ENCODE data around the gene UROD. TPM values are rescaled to one million over a fixed set of nuclear protein-coding genes. Genes with fewer than 3 reads are reported as not detected.

Gene UROD
- total RNA-seq, 4 donors from 2014 or later, result 42.6 to 68.8 (median 61.7) TPM

- no peak overlapping the region for H3K27ac ChIP-seq
- intact Hi-C loops (cut with DNase I; ENCODE audit: low total_unique reads) (loop anchor here (10.0 kb wide), 1 partner anchor 182 kb away; no protein-coding TSS in a partner anchor), in situ Hi-C loops (cut with MboI; ENCODE audit: low sequenced_read_pairs in 4 of 4) (loop anchor here (5.0 to 25.0 kb wide), 7 partner anchors 281 to 548 kb away; partner anchors contain the start of genes TESK2 (in 3 of the 4) and AKR1A1 (in 2 of the 4))
These were observed 4.7 kb downstream of the UROD start for GRCh38 chr1:45016767-45017166.

DNA sequence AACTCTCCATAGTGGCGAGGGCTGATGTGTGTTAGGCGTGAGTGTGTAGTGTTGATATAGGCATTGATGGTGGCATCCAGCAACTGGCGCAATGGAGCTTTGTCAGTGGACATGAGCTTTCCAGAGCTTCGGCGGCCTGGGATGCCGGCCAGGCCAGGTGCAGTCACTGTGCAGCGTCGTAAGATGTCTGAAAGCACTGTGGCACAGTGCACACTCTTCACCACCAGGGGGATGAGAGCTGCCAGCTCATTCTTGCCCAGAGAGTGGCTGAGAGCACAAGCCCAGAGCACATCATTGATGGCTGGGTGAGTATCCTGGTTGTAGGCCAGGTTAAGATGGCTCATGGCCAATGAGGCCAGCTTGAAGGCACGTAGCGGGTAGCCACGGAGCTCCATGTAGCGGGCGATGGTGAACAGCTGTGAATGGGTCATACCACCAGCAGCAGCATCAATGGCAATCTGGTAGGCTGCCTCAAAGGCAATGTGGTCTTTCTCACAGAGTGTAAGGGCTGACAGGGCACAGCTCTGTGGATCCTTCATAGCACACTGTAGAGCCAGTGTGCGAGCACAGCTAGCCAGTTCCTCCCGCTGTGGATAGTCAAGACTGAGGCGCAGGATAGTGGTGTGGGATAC lies 6.7 kb downstream of the UROD start:
- Histone ChIP-seq H3K27ac (no peak overlapping the region), H3K27me3 (no peaks in the 10 kb centered on the region), H3K36me3 (peaks cover 0 to 12% of the 10 kb centered on the region in 2 donors), H3K9me3 (no peaks in the 10 kb centered on the region), H3K4me1 (peaks cover 6 to 15% of the 10 kb centered on the region in 2 donors), H3K4me3 (no peak overlapping the region)
- ATAC-seq (peak in 1 of 2 donors; percentile 46), DNase-seq (no peak)
- intact Hi-C loops (cut with DNase I; ENCODE audit: low total_unique reads) (loop anchor here (10.0 kb wide), 1 partner anchor 184 kb away; no protein-coding TSS in a partner anchor), in situ Hi-C loops (cut with MboI; ENCODE audit: low sequenced_read_pairs in 4 of 4) (loop anchor here (5.0 to 25.0 kb wide), 7 partner anchors 279 to 546 kb away; partner anchors contain the start of genes TESK2 (in 3 of the 4) and AKR1A1 (in 2 of the 4))
- TF ChIP-seq, protein P1, sequence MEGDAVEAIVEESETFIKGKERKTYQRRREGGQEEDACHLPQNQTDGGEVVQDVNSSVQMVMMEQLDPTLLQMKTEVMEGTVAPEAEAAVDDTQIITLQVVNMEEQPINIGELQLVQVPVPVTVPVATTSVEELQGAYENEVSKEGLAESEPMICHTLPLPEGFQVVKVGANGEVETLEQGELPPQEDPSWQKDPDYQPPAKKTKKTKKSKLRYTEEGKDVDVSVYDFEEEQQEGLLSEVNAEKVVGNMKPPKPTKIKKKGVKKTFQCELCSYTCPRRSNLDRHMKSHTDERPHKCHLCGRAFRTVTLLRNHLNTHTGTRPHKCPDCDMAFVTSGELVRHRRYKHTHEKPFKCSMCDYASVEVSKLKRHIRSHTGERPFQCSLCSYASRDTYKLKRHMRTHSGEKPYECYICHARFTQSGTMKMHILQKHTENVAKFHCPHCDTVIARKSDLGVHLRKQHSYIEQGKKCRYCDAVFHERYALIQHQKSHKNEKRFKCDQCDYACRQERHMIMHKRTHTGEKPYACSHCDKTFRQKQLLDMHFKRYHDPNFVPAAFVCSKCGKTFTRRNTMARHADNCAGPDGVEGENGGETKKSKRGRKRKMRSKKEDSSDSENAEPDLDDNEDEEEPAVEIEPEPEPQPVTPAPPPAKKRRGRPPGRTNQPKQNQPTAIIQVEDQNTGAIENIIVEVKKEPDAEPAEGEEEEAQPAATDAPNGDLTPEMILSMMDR (IDR thresholded peaks at IDR 0.05 in 4 of 5, conservative IDR thresholded peaks at IDR 0.05 in 1 of 5), result peak in 4 of 5 experiments; percentile 35 to 52 (median 43)
- TF ChIP-seq POLR2A (IDR thresholded peaks at IDR 0.05), result no peak

More at GRCh38 chr1:45016767-45017166, 4.7 kb downstream of the UROD start:
- ATAC-seq, result no peak
- TF ChIP-seq POLR2A (IDR thresholded peaks at IDR 0.05), result no peak
- TF ChIP-seq, protein P1 (IDR thresholded peaks at IDR 0.05 in 4 of 5, conservative IDR thresholded peaks at IDR 0.05 in 1 of 5), result no peak
- Histone ChIP-seq H3K36me3 (peaks cover 0 to 19% of the 10 kb centered on the region in 2 donors), H3K9me3 (no peaks in the 10 kb centered on the region), H3K4me1 (peaks cover 19 to 26% of the 10 kb centered on the region in 2 donors), H3K27me3 (no peaks in the 10 kb centered on the region), H3K4me3 (no peak overlapping the region)
- DNase-seq, result no peak

- DNase-seq, result no peak
- no peak overlapping the region for H3K4me3 ChIP-seq
- no peaks in the 10 kb centered on the region for H3K36me3 ChIP-seq
- in situ Hi-C loops (cut with MboI; ENCODE audit: low sequenced_read_pairs in 4 of 4) (loop anchor here in 2 of 4 donors (25.0 kb wide), 2 partner anchors 464 to 539 kb away; partner anchors contain the start of genes AKR1A1 (in 1 of the 2) and TESK2 (in 1 of the 2)), intact Hi-C loops (cut with DNase I; ENCODE audit: low total_unique reads) (no loop called here)
- no peaks in the 10 kb centered on the region for H3K27me3 ChIP-seq
- ATAC-seq, result no peak
- no peak overlapping the region for H3K27ac ChIP-seq
- no peak for TF ChIP-seq POLR2A (IDR thresholded peaks at IDR 0.05)
- TF ChIP-seq, protein P1 (IDR thresholded peaks at IDR 0.05 in 4 of 5, conservative IDR thresholded peaks at IDR 0.05 in 1 of 5), result no peak
- no peaks in the 10 kb centered on the region for H3K4me1 ChIP-seq
- H3K9me3 ChIP-seq, result no peaks in the 10 kb centered on the region
These were observed 11.6 kb downstream of the UROD start for GRCh38 chr1:45023663-45024062.

GRCh38 chr1:45026446-45026845 lies 14.4 kb downstream of the UROD start:
- ATAC-seq (no peak), DNase-seq (no peak)
- Histone ChIP-seq H3K4me3 (no peak overlapping the region), H3K36me3 (no peaks in the 10 kb centered on the region), H3K27ac (no peak overlapping the region), H3K9me3 (no peaks in the 10 kb centered on the region), H3K4me1 (no peaks in the 10 kb centered on the region), H3K27me3 (no peaks in the 10 kb centered on the region)
- intact Hi-C loops (cut with DNase I; ENCODE audit: low total_unique reads), result no loop called here
- in situ Hi-C loops (cut with MboI; ENCODE audit: low sequenced_read_pairs in 4 of 4), result no loop called here
- TF ChIP-seq, protein P1 (IDR thresholded peaks at IDR 0.05 in 4 of 5, conservative IDR thresholded peaks at IDR 0.05 in 1 of 5), result no peak
- no peak for TF ChIP-seq POLR2A (IDR thresholded peaks at IDR 0.05)
